Dermis microvascular lymphatic vessel endothelial cell (primary cell): ENCODE results near the gene MS4A10. TPM values are rescaled to one million over a fixed set of nuclear protein-coding genes. Genes with fewer than 3 reads are reported as not detected.

Experiments
- DNase-seq, 2 donors: peaks; one replicate each; pipeline versions ENCODE4 v3.0.0 to v3.0.0-alpha.2; 2010; ENCODE audit warnings: low read depth in 2 of 2
- total RNA-seq: library from RNA; depleted of rRNA; stranded (reverse); fragments of >200 nt; gene quantifications from 2 replicates; pipeline ENCODE4 v1.2.1, GENCODE V29; 2014

MS4A10 gene
- total RNA-seq, 1 donor from 2014 or later: not detected

- DNase-seq: no peak
Observed at GRCh38 chr11:60849641-60850520, 64.7 kb downstream of the MS4A10 start.

Other genes with a start within 250 kb of the MS4A10 start
- not detected in 2 replicates for gene MS4A8, start 85.7 kb upstream of the MS4A10 start, total RNA-seq
- not detected in 2 replicates for gene MS4A18, start 60.6 kb upstream of the MS4A10 start, total RNA-seq
- under 0.01 TPM in 1 of 2 replicates, not detected in the other for gene MS4A15, start 28.5 kb upstream of the MS4A10 start, total RNA-seq
- gene CCDC86, start 56.8 kb downstream of the MS4A10 start, total RNA-seq: 11.2 and 18.2 TPM in 2 replicates
- under 0.01 TPM in 1 of 2 replicates, not detected in the other for gene PTGDR2, start 70.6 kb downstream of the MS4A10 start, total RNA-seq
- gene ZP1, start 82.2 kb downstream of the MS4A10 start, total RNA-seq: 0.13 TPM in 1 of 2 replicates, not detected in the other
- gene PRPF19, start 121.3 kb downstream of the MS4A10 start, total RNA-seq: 51.6 and 66.2 TPM in 2 replicates
- 78.9 and 122 TPM in 2 replicates for gene TMEM109, start 128.8 kb downstream of the MS4A10 start, total RNA-seq
- gene TMEM132A, start 139.1 kb downstream of the MS4A10 start, total RNA-seq: 39.9 and 101 TPM in 2 replicates
- 5.3 and 6.3 TPM in 2 replicates for gene SLC15A3, start 166.8 kb downstream of the MS4A10 start, total RNA-seq
- gene CD6, start 186.3 kb downstream of the MS4A10 start, total RNA-seq: 0.13 TPM in 1 of 2 replicates, not detected in the other